ENCODE data around the gene VSTM2A.
"Not testable (repeated sequence)": the region's sequence is repeated elsewhere in the genome, so short reads cannot be mapped to it uniquely, and the experiment has no call there.

The VSTM2A gene, protein sequence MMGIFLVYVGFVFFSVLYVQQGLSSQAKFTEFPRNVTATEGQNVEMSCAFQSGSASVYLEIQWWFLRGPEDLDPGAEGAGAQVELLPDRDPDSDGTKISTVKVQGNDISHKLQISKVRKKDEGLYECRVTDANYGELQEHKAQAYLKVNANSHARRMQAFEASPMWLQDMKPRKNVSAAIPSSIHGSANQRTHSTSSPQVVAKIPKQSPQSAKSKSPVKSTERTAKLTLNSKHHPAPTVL

DNA sequence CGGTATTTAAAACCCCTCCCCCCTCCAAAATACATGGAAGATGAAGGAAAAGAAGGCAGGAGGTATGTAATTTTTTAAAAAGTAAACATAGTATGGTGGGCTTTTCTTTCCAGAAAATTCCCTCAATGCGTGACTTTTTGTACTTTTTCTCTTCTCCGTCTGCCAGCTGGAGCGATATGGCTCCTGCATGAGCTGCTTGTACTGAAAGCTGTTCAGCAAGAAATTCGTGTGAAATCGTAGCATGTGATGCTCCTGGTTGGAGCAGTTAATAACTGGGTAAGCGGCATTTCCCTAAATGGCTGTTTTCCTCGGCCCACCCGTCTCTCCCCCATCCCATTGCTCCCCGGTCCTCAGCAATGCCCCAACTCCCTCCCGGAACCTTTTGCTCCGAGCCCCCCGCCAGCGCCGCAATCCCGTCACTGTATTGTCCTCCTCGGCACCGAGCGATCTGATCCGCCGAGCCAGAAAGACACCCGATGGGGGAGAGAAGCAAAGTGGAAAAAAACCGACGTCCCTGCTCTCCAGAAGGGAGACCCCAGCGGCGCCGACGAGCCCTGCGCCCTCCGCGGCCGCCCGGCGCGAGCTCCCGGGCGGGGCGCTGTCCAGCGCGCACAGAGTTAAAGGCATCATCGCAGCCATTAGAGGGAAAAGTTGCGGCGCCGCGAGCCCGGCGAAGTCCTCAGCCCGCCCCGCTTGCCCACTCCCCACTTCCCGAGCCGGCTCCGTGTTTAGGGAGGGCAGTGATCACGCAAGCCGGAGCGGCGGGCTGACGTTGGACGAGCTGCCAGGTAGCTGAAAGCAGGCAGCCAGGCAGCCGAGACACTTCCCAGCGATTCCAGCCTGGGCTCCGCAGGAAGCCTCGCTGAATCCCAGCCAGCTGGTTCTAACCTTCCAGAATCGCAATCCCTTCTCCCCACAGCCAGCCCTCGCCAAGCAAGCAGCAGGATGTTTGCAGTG, at the start of gene VSTM2A:
Gene VSTM2A (plus strand): TSS at position 707 of the 957 bp plus-strand sequence. CDS start 356 bp downstream, outside the sequence.
- H3K4me3 ChIP-seq (replicated peaks; ENCODE audit: low read depth, low read length) = no peak within 1 kb of the TSS
- TF ChIP-seq, protein P1, sequence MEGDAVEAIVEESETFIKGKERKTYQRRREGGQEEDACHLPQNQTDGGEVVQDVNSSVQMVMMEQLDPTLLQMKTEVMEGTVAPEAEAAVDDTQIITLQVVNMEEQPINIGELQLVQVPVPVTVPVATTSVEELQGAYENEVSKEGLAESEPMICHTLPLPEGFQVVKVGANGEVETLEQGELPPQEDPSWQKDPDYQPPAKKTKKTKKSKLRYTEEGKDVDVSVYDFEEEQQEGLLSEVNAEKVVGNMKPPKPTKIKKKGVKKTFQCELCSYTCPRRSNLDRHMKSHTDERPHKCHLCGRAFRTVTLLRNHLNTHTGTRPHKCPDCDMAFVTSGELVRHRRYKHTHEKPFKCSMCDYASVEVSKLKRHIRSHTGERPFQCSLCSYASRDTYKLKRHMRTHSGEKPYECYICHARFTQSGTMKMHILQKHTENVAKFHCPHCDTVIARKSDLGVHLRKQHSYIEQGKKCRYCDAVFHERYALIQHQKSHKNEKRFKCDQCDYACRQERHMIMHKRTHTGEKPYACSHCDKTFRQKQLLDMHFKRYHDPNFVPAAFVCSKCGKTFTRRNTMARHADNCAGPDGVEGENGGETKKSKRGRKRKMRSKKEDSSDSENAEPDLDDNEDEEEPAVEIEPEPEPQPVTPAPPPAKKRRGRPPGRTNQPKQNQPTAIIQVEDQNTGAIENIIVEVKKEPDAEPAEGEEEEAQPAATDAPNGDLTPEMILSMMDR (IDR thresholded peaks at IDR 0.05; ENCODE audit: low read depth, low read length, missing control alignments) = no peak
- DNase-seq (ENCODE audit: extremely low read depth, low read depth) = no peak

DNA sequence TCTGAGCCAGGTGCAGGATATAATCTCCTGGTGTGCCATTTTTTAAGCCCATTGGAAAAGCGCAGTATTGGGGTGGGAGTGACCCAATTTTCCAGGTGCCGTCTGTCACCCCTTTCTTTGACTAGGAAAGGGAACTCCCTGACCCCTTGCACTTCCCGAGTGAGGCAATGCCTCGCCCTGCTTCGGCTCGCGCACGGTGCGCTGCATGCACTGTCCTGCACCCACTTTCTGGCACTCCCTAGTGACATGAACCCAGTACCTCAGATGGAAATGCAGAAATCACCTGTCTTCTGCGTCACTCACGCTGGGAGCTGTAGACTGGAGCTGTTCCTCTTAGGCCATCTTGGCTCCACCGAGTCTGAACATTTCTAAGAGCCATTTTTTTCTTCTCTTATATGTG, 37.6 kb upstream of the VSTM2A start:
- not testable (repeated sequence) for H3K4me3 ChIP-seq (replicated peaks; ENCODE audit: low read depth, low read length); DNase-seq (ENCODE audit: extremely low read depth, low read depth)

DNA sequence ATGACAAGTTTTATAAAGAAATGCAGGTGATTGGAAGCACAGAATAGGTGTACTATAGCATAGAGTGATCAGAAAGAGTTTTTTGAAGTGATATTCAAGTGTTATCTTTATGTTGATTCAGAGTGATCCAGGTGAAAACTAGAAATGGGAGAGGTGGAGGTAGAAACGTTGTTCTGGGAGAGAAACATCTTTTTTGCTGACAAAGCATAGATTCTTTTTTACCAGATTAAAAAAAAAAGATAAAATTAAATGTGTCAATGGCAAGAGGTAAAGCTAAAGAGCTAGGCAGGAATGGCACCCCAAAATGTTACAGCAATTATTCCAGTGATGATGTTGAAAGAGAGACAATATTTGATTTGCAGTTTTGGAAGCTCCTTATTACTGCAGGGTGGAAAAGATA, 12.6 kb upstream of the VSTM2A start:
- TF ChIP-seq, protein P1 (IDR thresholded peaks at IDR 0.05; ENCODE audit: low read depth, low read length, missing control alignments) = no peak
- no peak for DNase-seq (ENCODE audit: extremely low read depth, low read depth)
- H3K4me3 ChIP-seq (replicated peaks; ENCODE audit: low read depth, low read length) = no peak overlapping the region

DNA sequence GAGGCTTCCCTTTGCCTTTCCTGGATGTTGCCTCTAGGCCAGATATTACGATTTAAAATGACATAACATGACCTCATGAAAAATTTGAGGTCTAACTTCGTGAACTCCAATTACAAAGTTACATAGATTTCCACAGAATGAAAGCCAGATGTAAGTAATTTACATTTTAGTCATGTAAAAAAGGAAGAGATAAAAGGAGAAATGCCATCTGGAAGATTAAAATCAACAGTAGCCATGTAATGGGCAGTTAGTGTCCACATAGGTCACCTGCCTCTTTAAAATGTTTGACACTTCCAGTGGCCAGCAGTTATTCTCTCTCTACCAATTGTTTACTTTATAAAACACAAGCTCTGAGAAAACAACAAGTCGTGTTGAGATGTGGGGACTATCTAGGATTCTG, 4.1 kb upstream of the VSTM2A start:
- DNase-seq (ENCODE audit: extremely low read depth, low read depth) = no peak
- H3K4me3 ChIP-seq (replicated peaks; ENCODE audit: low read depth, low read length) = no peak overlapping the region
- TF ChIP-seq, protein P1 (IDR thresholded peaks at IDR 0.05; ENCODE audit: low read depth, low read length, missing control alignments) = no peak

DNA sequence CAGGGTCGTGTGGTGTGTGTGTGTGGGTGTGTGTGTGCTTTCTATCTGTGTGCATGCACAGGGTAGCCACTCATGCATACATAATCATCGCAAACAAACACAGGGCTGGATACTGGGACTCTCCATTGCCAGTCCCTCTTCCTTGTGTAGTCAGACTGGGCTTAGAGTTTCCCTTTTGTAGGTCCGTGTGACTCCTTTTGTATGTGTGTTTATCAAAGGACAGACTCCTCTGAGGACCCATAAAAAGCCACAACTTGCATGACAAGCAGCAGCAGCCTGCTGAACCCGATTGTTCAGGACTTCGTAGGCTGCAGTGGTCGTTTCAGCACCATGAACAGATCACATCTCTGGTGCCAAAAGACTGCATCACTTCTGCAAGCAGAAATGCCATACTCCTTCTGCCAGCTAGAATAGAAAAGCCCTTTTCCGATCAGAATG, 895 bp downstream of the VSTM2A start:
- no peak overlapping the region for H3K4me3 ChIP-seq (replicated peaks; ENCODE audit: low read depth, low read length)
- TF ChIP-seq, protein P1 (IDR thresholded peaks at IDR 0.05; ENCODE audit: low read depth, low read length, missing control alignments) = no peak
- peak; percentile 1 for DNase-seq (ENCODE audit: extremely low read depth, low read depth)

DNA sequence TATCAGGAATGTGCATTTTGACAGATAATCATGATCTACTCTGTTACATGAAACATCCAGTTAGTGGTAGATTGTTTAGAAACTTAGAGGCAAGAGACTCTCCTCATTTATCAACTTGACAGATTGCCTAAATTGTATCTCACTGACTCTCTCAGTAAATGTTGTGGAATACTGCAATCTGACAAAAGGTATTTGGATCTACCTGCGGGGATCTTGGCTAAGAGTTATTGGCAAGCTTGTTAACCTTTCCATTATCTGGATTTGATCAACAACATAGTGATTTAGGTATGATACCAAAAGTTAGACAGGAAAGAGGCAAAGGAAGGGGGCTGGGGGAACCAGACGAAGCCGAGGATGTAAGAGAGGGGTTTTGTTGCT, 2.0 kb downstream of the VSTM2A start:
- no peak overlapping the region for H3K4me3 ChIP-seq (replicated peaks; ENCODE audit: low read depth, low read length)
- DNase-seq (ENCODE audit: extremely low read depth, low read depth) = no peak

More for the DNA sequence above, 2.0 kb downstream of the VSTM2A start:
- TF ChIP-seq, protein P1 (IDR thresholded peaks at IDR 0.05; ENCODE audit: low read depth, low read length, missing control alignments) = no peak

Data from HFF-Myc (cell line).